GM18873 (cell line): ENCODE measurements around the gene TWF2.

Experiments used
- ATAC-seq: cut with Tn5 transposase; IDR thresholded peaks from one replicate; pipeline ENCODE4 v1.9.1; 2021; ENCODE audit warnings: mild to moderate bottlenecking, moderate library complexity, moderate number of reproducible peaks; ENCODE audit not compliant: unreplicated experiment, low FRiP score

Gene TWF2

DNA sequence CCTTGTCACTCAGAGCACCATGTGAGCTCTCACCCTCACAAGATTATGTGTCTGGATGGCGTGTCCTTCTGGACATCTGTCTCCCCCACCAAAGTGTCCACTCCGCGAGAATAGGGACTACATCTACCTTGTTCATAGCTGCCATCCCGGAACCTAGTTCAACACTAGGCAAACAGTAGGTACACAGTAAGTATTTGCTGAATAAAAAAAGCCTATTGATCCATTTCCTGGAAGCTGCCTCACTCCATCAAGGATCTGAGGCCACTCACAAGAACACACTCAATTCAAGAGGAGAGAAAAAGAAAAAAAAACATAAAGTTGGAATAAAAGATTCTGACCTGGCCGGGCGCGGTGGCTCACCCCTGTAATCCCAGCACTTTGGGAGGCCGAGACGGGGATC, 52.2 kb downstream of the TWF2 start:
- ATAC-seq, result no peak

DNA sequence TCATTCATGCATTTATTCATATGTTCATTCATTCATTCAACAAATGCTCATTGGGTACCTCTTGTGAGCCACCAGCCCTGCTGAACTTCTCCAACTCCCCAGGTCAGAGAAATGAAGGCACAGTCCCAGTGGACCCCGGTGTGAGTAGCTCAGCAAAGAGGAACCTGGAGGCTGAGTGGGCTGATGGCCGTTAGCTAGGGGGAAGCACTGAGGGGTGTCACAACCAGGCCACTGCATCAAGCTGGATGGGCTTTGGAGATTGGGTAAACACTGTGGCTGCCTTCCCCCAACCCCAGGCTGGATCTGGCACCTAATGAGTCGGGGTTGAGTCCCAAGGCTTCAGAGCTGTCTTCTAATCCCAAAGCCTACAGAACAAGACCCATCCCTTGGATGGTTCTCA, 53.1 kb downstream of the TWF2 start:
- ATAC-seq, result no peak

DNA sequence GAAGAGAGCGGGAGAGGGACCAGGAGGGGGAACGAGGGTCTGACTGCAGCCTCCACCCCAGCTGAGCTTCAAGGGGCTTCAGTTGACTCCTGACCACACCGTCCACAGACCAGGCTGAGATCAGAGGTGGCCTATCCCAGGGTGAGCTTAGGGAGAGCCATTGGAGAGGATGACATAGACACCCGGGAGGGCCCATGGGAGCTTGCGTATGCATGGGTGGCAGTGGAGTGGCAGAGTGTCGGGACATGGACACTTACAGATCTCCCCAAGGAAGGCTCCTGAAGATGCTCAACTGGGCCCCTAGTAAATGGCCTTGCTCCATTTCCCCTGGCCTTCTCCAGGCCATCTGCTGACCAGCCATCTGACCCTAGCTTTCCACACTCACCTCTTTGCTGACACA, 53.6 kb downstream of the TWF2 start:
- no peak for ATAC-seq

DNA sequence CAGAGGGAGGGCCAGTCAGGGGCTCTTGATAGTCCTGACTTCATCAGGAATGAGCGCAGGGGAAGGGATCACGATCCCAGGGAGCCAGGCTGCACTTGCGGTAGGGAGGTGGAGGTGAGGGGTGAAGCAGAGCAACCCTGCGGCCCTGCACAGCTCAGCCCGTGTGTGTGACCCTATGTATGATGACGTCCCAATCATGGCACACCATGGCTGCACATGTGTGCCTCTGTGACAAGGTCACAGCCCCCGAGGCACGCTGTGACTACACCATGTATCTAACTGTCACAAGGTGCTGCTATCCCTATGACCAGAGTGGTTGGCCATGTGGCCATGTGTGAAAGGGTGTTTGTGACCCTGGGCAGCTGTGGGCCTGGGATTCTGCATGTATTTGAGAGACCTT, 54.3 kb downstream of the TWF2 start:
- ATAC-seq, result no peak

DNA sequence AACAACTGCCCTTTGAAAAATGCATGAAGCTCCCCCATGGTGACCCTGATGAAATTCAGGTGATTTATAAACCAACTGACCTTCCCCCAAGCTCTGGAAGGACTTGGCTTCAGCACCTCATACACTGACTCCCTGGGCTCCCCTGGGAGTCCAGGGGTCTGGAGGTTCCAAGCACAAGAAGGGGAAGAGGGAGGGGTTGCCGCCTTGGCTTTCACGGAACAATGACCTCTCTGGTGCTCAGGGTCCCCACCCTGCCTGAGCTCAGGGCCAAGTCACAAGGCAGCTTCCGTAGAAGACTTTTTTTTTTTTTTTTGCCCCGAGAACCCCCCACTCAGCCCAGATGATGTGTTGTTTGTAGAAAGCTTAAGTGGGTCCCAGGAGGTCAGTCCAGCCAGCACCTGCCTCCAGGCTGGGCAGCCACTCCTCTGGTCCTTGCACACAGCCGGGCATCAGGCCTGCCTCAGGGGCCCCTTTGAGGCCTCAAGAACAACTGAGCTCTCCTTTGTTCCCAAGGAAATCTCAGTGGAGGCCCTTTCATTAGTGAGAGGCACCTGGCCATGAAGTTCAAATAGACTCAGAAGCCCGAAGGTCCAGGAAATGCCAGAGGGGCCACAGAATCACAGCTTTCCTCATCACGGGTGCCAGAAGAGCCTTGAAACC, 55.0 kb downstream of the TWF2 start:
- no peak for ATAC-seq

DNA sequence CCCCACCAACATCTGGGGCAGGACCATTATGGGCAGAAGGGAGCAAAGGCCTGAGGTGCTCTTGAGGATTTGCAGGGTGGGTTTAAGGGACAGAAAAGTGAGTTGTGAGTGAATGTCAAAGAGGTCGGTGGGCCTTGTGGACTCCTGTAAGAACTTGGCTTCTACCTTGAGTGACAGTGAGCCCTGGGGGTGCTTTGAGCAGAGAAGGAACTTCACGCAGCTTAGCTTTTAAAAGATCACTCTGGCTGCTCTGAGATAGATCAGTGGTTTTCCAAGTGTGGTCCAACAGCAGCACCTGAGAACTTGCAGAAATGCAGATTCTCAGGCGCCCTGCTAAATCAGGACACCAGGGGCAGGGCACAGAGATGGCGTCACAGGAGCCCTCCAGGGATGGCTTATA, 56.3 kb downstream of the TWF2 start:
- ATAC-seq, result no peak

DNA sequence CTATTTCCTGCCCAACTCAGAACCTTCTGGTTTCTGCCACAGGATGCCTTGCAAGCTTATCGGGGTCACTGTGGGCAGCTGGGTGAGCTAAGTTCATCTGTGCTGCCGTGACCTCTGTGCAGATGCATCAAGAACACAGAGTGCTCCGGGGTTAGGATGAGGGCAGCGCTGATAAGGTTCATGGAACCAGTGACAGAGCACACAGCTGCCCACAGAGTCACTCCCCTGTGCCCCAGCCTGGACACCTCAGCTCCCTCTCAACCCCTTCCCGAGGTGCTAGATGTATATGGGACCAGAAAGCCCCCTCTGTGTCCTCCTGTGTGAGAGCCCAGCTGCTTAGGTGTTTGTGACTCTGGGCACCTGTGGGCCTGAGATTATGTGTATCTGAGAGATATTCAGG, 56.8 kb downstream of the TWF2 start:
- ATAC-seq, result no peak

DNA sequence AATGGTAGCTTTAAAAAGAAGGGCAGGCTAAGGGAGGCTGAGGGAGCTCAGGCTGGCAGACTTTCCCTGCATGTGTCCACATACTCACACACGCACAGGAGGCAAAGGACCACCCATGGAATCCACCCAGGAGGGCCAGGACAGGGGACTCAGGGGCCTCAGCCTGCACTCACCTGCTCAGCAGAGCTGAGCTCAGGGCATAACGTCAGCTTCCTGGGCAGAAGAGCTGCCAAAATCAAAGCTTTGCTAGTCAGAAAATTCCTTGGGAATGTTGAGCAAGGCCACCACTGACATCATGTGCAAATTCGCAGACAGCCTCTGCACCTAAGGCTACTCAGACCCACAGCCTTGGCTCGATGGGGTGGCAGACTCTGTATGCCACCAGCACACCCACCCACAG, 57.4 kb downstream of the TWF2 start:
- no peak for ATAC-seq
